Measurements from ENCODE around the gene GPD1.

The GPD1 gene

GRCh38 chr12:50069539-50069938 lies 34.3 kb upstream of the GPD1 start:
- 97% methylated on average over 3 of the region's 3 CpGs for WGBS
- Histone ChIP-seq H3K4me3 (ENCODE audit: insufficient read depth in 1 of 2, low read depth in 1 of 2, low read length in 2 of 2) (no peak overlapping the region), H2AFZ (ENCODE audit: low read depth, low read length) (no peak overlapping the region), H2BK15ac (ENCODE audit: low read depth, poor library complexity, severe bottlenecking) (no peak overlapping the region), H3K27ac (ENCODE audit: low read length, poor library complexity, severe bottlenecking) (no peak overlapping the region), H2BK12ac (ENCODE audit: low read length in 2 of 2) (no peak overlapping the region), H4K91ac (ENCODE audit: low read length) (no peak overlapping the region), H3K9ac (ENCODE audit: low read length) (no peak overlapping the region), H2AK5ac (ENCODE audit: low read length, severe bottlenecking) (no peak overlapping the region), H3K14ac (ENCODE audit: low read length in 2 of 2) (no peak overlapping the region), H3K18ac (ENCODE audit: low read depth in 1 of 2, low read length in 2 of 2) (no peak overlapping the region), H3K36me3 (ENCODE audit: control insufficient read depth in 1 of 2, insufficient read depth in 2 of 2, low read depth in 1 of 2, low read length in 2 of 2) (peaks cover 0 to 3% of the 10 kb centered on the region in 2 experiments), H3K79me1 (replicated peaks; ENCODE audit: low read length, poor library complexity, severe bottlenecking) (no peaks in the 10 kb centered on the region), H3K23ac (ENCODE audit: low read length in 2 of 2) (no peak overlapping the region), H3K4ac (ENCODE audit: low read depth in 1 of 2, low read length in 2 of 2) (no peak overlapping the region), H2BK5ac (ENCODE audit: low read depth, low read length, poor library complexity, severe bottlenecking) (no peak overlapping the region), H3K27me3 (ENCODE audit: control insufficient read depth in 1 of 2, insufficient read depth in 1 of 2, low read length in 2 of 2) (no peaks in the 10 kb centered on the region), H3K4me2 (ENCODE audit: low read length, poor library complexity, severe bottlenecking) (no peak overlapping the region), H3K4me1 (ENCODE audit: control insufficient read depth, insufficient read depth, low read depth, low read length) (peaks cover 10% of the 10 kb centered on the region), H2BK120ac (ENCODE audit: low read depth, low read length) (no peak overlapping the region), H3K9me3 (ENCODE audit: control insufficient read depth, low read length) (no peaks in the 10 kb centered on the region), H4K8ac (ENCODE audit: low read length) (no peak overlapping the region)
- DNase-seq = no peak

- no peaks in the 10 kb centered on the region for H3K79me1 ChIP-seq (replicated peaks; ENCODE audit: low read length, poor library complexity, severe bottlenecking)
- peaks cover 10% of the 10 kb centered on the region for H3K4me1 ChIP-seq (ENCODE audit: control insufficient read depth, insufficient read depth, low read depth, low read length)
- H3K9me3 ChIP-seq (ENCODE audit: control insufficient read depth, low read length) = no peaks in the 10 kb centered on the region
- 45% methylated on average over 7 of the region's 9 CpGs for WGBS
- H4K91ac ChIP-seq (ENCODE audit: low read length) = peak overlapping the region; percentile 9
- no peak overlapping the region for H3K27ac ChIP-seq (ENCODE audit: low read length, poor library complexity, severe bottlenecking)
- H3K4me2 ChIP-seq (ENCODE audit: low read length, poor library complexity, severe bottlenecking) = no peak overlapping the region
- peak overlapping the region in 1 of 2 experiments; percentile 7 for H2BK12ac ChIP-seq (ENCODE audit: low read length in 2 of 2)
- H2AK5ac ChIP-seq (ENCODE audit: low read length, severe bottlenecking) = no peak overlapping the region
- no peak overlapping the region for H3K23ac ChIP-seq (ENCODE audit: low read length in 2 of 2)
- H3K36me3 ChIP-seq (ENCODE audit: control insufficient read depth in 1 of 2, insufficient read depth in 2 of 2, low read depth in 1 of 2, low read length in 2 of 2) = peaks cover 0 to 3% of the 10 kb centered on the region in 2 experiments
- no peak overlapping the region for H2BK5ac ChIP-seq (ENCODE audit: low read depth, low read length, poor library complexity, severe bottlenecking)
- H3K14ac ChIP-seq (ENCODE audit: low read length in 2 of 2) = peak overlapping the region in 1 of 2 experiments; percentile 44
- peak overlapping the region; percentile 33 for H2AFZ ChIP-seq (ENCODE audit: low read depth, low read length)
- H3K4ac ChIP-seq (ENCODE audit: low read depth in 1 of 2, low read length in 2 of 2) = peak overlapping the region in 1 of 2 experiments; percentile 34
- H4K8ac ChIP-seq (ENCODE audit: low read length) = peak overlapping the region; percentile 94
- peak overlapping the region in 1 of 2 experiments; percentile 17 for H3K4me3 ChIP-seq (ENCODE audit: insufficient read depth in 1 of 2, low read depth in 1 of 2, low read length in 2 of 2)
- DNase-seq = peak; percentile 84
- H2BK120ac ChIP-seq (ENCODE audit: low read depth, low read length) = no peak overlapping the region
- H3K27me3 ChIP-seq (ENCODE audit: control insufficient read depth in 1 of 2, insufficient read depth in 1 of 2, low read length in 2 of 2) = no peaks in the 10 kb centered on the region
- H3K18ac ChIP-seq (ENCODE audit: low read depth in 1 of 2, low read length in 2 of 2) = peak overlapping the region; percentile 12 to 73
- peak overlapping the region; percentile 43 for H3K9ac ChIP-seq (ENCODE audit: low read length)
- H2BK15ac ChIP-seq (ENCODE audit: low read depth, poor library complexity, severe bottlenecking) = no peak overlapping the region
Observed at GRCh38 chr12:50070314-50071060, 33.3 kb upstream of the GPD1 start.

- no peak overlapping the region for H2AFZ ChIP-seq (ENCODE audit: low read depth, low read length)
- no peak overlapping the region for H2BK12ac ChIP-seq (ENCODE audit: low read length in 2 of 2)
- no peak overlapping the region for H4K91ac ChIP-seq (ENCODE audit: low read length)
- H2BK15ac ChIP-seq (ENCODE audit: low read depth, poor library complexity, severe bottlenecking) = peak overlapping the region; percentile 8
- H3K4me3 ChIP-seq (ENCODE audit: insufficient read depth in 1 of 2, low read depth in 1 of 2, low read length in 2 of 2) = no peak overlapping the region
- no peaks in the 10 kb centered on the region for H3K79me1 ChIP-seq (replicated peaks; ENCODE audit: low read length, poor library complexity, severe bottlenecking)
- H2BK120ac ChIP-seq (ENCODE audit: low read depth, low read length) = no peak overlapping the region
- no peak overlapping the region for H3K23ac ChIP-seq (ENCODE audit: low read length in 2 of 2)
- H2AK5ac ChIP-seq (ENCODE audit: low read length, severe bottlenecking) = no peak overlapping the region
- no peak overlapping the region for H3K4ac ChIP-seq (ENCODE audit: low read depth in 1 of 2, low read length in 2 of 2)
- no peak overlapping the region for H3K27ac ChIP-seq (ENCODE audit: low read length, poor library complexity, severe bottlenecking)
- no peak overlapping the region for H2BK5ac ChIP-seq (ENCODE audit: low read depth, low read length, poor library complexity, severe bottlenecking)
- WGBS = 68% methylated on average over 9 of the region's 10 CpGs
- no peak overlapping the region for H3K18ac ChIP-seq (ENCODE audit: low read depth in 1 of 2, low read length in 2 of 2)
- no peak overlapping the region for H3K14ac ChIP-seq (ENCODE audit: low read length in 2 of 2)
- no peak overlapping the region for H4K8ac ChIP-seq (ENCODE audit: low read length)
- H3K36me3 ChIP-seq (ENCODE audit: control insufficient read depth in 1 of 2, insufficient read depth in 2 of 2, low read depth in 1 of 2, low read length in 2 of 2) = peaks cover 0 to 3% of the 10 kb centered on the region in 2 experiments
- no peaks in the 10 kb centered on the region for H3K9me3 ChIP-seq (ENCODE audit: control insufficient read depth, low read length)
- no peak overlapping the region for H3K9ac ChIP-seq (ENCODE audit: low read length)
- peaks cover 5% of the 10 kb centered on the region for H3K4me1 ChIP-seq (ENCODE audit: control insufficient read depth, insufficient read depth, low read depth, low read length)
- no peaks in the 10 kb centered on the region for H3K27me3 ChIP-seq (ENCODE audit: control insufficient read depth in 1 of 2, insufficient read depth in 1 of 2, low read length in 2 of 2)
- H3K4me2 ChIP-seq (ENCODE audit: low read length, poor library complexity, severe bottlenecking) = no peak overlapping the region
- no peak for DNase-seq
Observed at GRCh38 chr12:50072198-50072907, 31.5 kb upstream of the GPD1 start.

- no peak overlapping the region for H4K8ac ChIP-seq (ENCODE audit: low read length)
Observed at GRCh38 chr12:50073206-50073605, 30.6 kb upstream of the GPD1 start.

More at GRCh38 chr12:50073206-50073605, 30.6 kb upstream of the GPD1 start:
- DNase-seq = no peak
- Histone ChIP-seq H2BK12ac (ENCODE audit: low read length in 2 of 2) (no peak overlapping the region), H4K91ac (ENCODE audit: low read length) (no peak overlapping the region), H3K27me3 (ENCODE audit: control insufficient read depth in 1 of 2, insufficient read depth in 1 of 2, low read length in 2 of 2) (no peaks in the 10 kb centered on the region), H3K23ac (ENCODE audit: low read length in 2 of 2) (no peak overlapping the region), H3K79me1 (replicated peaks; ENCODE audit: low read length, poor library complexity, severe bottlenecking) (no peaks in the 10 kb centered on the region), H2BK15ac (ENCODE audit: low read depth, poor library complexity, severe bottlenecking) (no peak overlapping the region), H3K9me3 (ENCODE audit: control insufficient read depth, low read length) (no peaks in the 10 kb centered on the region), H2AFZ (ENCODE audit: low read depth, low read length) (no peak overlapping the region), H3K4me2 (ENCODE audit: low read length, poor library complexity, severe bottlenecking) (no peak overlapping the region), H2BK120ac (ENCODE audit: low read depth, low read length) (no peak overlapping the region), H3K27ac (ENCODE audit: low read length, poor library complexity, severe bottlenecking) (no peak overlapping the region), H3K18ac (ENCODE audit: low read depth in 1 of 2, low read length in 2 of 2) (no peak overlapping the region), H3K14ac (ENCODE audit: low read length in 2 of 2) (no peak overlapping the region), H3K36me3 (ENCODE audit: control insufficient read depth in 1 of 2, insufficient read depth in 2 of 2, low read depth in 1 of 2, low read length in 2 of 2) (peaks cover 0 to 3% of the 10 kb centered on the region in 2 experiments), H3K4me3 (ENCODE audit: insufficient read depth in 1 of 2, low read depth in 1 of 2, low read length in 2 of 2) (no peak overlapping the region), H2AK5ac (ENCODE audit: low read length, severe bottlenecking) (no peak overlapping the region), H2BK5ac (ENCODE audit: low read depth, low read length, poor library complexity, severe bottlenecking) (no peak overlapping the region), H3K4ac (ENCODE audit: low read depth in 1 of 2, low read length in 2 of 2) (no peak overlapping the region), H3K4me1 (ENCODE audit: control insufficient read depth, insufficient read depth, low read depth, low read length) (peaks cover 5% of the 10 kb centered on the region), H3K9ac (ENCODE audit: low read length) (no peak overlapping the region)
- 72% methylated on average over 7 of the region's 7 CpGs for WGBS

Data from mesenchymal stem cell (in vitro differentiated cells and primary cell).